ENCODE measurements around the gene CAMK1D.

Gene CAMK1D

DNA sequence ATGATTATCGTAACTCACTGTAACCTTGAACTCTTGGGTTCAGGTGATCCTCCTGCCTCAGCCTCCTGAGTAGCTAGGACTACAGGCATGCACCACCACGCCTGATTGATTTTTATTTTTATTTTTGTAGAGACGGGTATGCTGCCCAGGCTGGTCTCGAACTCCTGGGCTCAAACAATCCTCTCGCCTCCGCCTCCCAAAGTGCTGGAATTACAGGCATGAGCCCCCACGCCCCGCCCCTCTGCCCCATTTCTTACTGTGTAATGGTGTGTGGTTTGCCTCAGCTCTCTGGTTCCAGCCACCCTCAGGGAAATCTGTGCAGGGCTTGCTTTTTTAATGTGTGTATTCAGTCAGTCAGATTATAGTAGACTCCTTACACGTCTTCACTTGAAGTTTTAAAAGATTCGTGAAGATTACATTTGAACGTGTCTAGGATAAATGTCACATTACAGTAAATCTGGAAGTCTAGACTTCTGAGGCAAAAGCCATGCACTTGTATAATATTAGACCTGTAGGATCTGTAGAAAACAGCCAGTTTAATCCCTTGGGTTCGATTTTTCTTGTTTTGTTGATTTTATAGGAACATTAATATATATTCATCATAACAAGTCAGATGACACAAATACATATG is 276.2 kb downstream of the CAMK1D start:
- no peak overlapping the region for H3K4me3 ChIP-seq (ENCODE audit: low read depth, low read length)
- DNase-seq (ENCODE audit: low read depth): no peak

GRCh38 chr10:12628153-12628552 is 278.8 kb downstream of the CAMK1D start:
- no peak overlapping the region for H3K4me3 ChIP-seq (ENCODE audit: low read depth, low read length)
- DNase-seq (ENCODE audit: low read depth): no peak

GRCh38 chr10:12628964-12629766 is 279.8 kb downstream of the CAMK1D start:
- no peak overlapping the region for H3K4me3 ChIP-seq (ENCODE audit: low read depth, low read length)
- DNase-seq (ENCODE audit: low read depth): no peak

GRCh38 chr10:12629767-12630165 is 280.4 kb downstream of the CAMK1D start:
- no peak for DNase-seq (ENCODE audit: low read depth)
- no peak overlapping the region for H3K4me3 ChIP-seq (ENCODE audit: low read depth, low read length)

GRCh38 chr10:12631216-12631615 is 281.9 kb downstream of the CAMK1D start:
- no peak for DNase-seq (ENCODE audit: low read depth)
- H3K4me3 ChIP-seq (ENCODE audit: low read depth, low read length): no peak overlapping the region

DNA sequence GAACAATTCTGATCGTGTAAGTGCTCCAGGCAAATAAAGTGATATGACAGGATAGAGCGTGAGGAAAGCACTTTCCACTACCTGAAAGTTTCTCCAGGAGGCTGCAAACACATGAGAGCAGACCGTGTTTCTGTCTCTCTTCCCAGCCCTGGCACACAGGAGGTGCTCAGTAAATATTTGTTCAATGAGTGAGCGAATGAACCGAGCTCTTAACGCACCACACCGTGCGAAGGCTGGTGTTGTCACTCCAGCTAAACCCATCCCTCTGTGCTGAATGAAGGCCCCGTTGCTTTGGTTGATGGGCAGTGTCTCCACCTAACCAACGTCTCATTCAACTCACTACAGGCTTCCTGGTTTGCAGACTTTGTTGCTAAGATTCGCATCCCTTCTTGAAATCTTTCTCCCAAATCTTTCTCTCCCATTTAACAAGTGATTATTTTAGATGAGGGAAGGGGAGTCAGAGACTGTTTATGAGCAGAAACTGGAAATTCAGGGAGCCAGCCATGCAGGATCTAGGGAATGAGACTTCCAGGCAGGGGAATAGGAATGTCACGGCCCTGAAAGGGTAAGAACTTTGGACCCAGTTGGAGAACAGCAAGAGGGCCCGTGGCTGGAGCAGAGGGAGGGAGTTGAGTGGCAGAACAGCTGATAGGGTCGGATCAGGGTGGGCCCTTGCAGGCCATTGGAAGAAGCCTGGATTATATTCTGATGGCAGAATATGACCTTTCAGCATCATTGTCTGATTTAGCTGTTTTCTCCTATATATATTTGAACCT is 282.6 kb downstream of the CAMK1D start:
- H3K4me3 ChIP-seq (ENCODE audit: low read depth, low read length): no peak overlapping the region
- DNase-seq (ENCODE audit: low read depth): no peak

- no peak overlapping the region for H3K4me3 ChIP-seq (ENCODE audit: low read depth, low read length)
- no peak for DNase-seq (ENCODE audit: low read depth)
Observed at GRCh38 chr10:12633776-12634620, 284.7 kb downstream of the CAMK1D start.

DNA sequence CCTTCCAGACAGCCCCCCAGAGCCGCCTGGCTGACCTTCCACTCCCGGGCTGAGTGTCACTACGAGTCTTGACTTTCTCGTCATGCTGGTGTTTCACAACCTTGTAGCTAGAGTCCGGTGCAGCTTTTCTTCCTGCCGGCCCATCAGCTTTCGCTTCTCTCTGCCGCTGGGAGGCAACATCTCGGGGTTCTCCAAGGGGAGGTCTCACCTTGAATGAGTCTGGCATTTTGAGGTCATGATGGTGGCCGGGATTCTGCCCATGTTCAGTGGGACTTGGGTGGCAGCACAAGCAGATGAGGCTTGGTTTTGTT is 285.2 kb downstream of the CAMK1D start:
- no peak for DNase-seq (ENCODE audit: low read depth)
- no peak overlapping the region for H3K4me3 ChIP-seq (ENCODE audit: low read depth, low read length)

GRCh38 chr10:12635127-12635541 is 285.8 kb downstream of the CAMK1D start:
- no peak overlapping the region for H3K4me3 ChIP-seq (ENCODE audit: low read depth, low read length)
- no peak for DNase-seq (ENCODE audit: low read depth)

- no peak for DNase-seq (ENCODE audit: low read depth)
- H3K4me3 ChIP-seq (ENCODE audit: low read depth, low read length): no peak overlapping the region
Observed at GRCh38 chr10:12636571-12636970, 287.2 kb downstream of the CAMK1D start.

DNA sequence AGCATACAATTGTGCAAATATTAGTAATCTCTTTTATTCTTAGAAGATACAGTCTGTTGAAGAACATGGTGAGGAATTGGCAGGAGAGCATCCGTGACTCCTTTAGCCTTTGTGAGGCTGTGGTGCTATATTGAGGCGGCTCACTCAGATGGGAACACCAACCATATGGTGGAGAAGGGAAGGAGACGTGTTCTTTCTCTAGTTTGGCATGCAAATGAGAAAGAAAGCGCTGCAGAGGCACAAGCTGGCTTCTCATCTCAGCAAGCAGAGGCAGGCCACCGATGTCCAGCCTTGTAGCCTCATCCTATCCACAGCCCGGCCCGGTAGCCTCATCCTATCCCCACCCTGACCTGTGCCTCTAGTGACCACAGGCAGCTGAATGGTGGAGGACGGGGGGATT is 288.3 kb downstream of the CAMK1D start:
- no peak for DNase-seq (ENCODE audit: low read depth)
- H3K4me3 ChIP-seq (ENCODE audit: low read depth, low read length): no peak overlapping the region

DNA sequence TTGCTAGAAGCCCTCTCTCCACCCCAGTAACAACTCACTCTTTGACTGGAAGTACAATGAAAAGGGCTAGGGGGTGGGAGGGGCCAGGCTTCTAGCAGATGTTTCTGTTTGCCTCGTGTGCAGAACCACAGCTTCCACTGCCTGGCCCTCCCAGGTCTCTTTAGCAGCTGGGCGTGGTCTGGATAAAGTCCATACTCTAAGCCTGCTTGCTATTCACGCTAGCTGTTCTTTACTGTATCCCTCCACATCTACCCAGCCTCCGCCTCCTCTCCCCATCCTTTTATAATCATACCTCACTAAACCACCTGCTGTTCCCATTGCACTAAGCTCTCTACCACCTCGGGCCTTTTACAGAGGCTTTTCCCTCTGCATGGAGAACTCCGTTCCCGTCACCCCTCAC is 288.8 kb downstream of the CAMK1D start:
- DNase-seq (ENCODE audit: low read depth): peak; percentile 4
- H3K4me3 ChIP-seq (ENCODE audit: low read depth, low read length): no peak overlapping the region

- no peak overlapping the region for H3K4me3 ChIP-seq (ENCODE audit: low read depth, low read length)
- DNase-seq (ENCODE audit: low read depth): no peak
Observed at GRCh38 chr10:12638781-12639180, 289.4 kb downstream of the CAMK1D start.

- no peak overlapping the region for H3K4me3 ChIP-seq (ENCODE audit: low read depth, low read length)
- no peak for DNase-seq (ENCODE audit: low read depth)
Observed at GRCh38 chr10:12639996-12640944, 290.9 kb downstream of the CAMK1D start.

DNA sequence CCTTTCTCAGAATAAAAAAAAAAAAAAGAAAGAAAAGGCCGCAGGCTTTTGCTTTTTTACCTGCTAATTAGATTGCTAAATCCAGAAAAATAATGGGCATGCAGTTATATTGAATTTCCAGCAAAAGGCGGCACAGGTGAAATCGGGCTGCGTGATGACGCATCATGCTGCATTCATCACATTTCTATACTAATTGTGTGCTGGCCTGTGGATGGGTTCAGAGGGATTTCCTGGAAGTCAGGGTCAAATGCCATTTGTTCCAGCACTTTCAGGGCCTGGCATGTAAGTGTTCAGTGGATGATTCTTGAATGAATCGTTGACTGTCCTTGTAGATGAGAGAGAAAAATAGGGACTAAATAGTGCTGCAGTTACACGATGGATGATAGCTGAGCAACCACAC is 292.7 kb downstream of the CAMK1D start:
- no peak overlapping the region for H3K4me3 ChIP-seq (ENCODE audit: low read depth, low read length)
- DNase-seq (ENCODE audit: low read depth): no peak

GRCh38 chr10:12643279-12643678 is 293.9 kb downstream of the CAMK1D start:
- H3K4me3 ChIP-seq (ENCODE audit: low read depth, low read length): no peak overlapping the region
- no peak for DNase-seq (ENCODE audit: low read depth)

- no peak for DNase-seq (ENCODE audit: low read depth)
- no peak overlapping the region for H3K4me3 ChIP-seq (ENCODE audit: low read depth, low read length)
Observed at GRCh38 chr10:12644380-12645144, 295.2 kb downstream of the CAMK1D start.

GRCh38 chr10:12645449-12645848 is 296.1 kb downstream of the CAMK1D start:
- no peak for DNase-seq (ENCODE audit: low read depth)
- no peak overlapping the region for H3K4me3 ChIP-seq (ENCODE audit: low read depth, low read length)

Measured in skeletal muscle cell (primary cell).